HT1080 (cell line): ENCODE data around the gene AFF3. TPM values are rescaled to one million over a fixed set of nuclear protein-coding genes. Genes with fewer than 3 reads are reported as not detected.
A peak's percentile ranks its signal among the peaks of the same experiment; 100 is the strongest.

ENCODE experiments used
- DNase-seq: peaks from one replicate; pipeline ENCODE4 v3.0.0-alpha.2; 2015; ENCODE audit warnings: low read depth
- total RNA-seq: library from RNA; depleted of rRNA; stranded (reverse); fragments of >200 nt; shearing (Covaris generic); gene quantifications from 2 replicates; pipeline ENCODE4 v1.2.3, GENCODE V29; 2014; rRNA removed

Gene AFF3
- total RNA-seq, 1 experiment from 2014 or later = 9.3 TPM

DNA sequence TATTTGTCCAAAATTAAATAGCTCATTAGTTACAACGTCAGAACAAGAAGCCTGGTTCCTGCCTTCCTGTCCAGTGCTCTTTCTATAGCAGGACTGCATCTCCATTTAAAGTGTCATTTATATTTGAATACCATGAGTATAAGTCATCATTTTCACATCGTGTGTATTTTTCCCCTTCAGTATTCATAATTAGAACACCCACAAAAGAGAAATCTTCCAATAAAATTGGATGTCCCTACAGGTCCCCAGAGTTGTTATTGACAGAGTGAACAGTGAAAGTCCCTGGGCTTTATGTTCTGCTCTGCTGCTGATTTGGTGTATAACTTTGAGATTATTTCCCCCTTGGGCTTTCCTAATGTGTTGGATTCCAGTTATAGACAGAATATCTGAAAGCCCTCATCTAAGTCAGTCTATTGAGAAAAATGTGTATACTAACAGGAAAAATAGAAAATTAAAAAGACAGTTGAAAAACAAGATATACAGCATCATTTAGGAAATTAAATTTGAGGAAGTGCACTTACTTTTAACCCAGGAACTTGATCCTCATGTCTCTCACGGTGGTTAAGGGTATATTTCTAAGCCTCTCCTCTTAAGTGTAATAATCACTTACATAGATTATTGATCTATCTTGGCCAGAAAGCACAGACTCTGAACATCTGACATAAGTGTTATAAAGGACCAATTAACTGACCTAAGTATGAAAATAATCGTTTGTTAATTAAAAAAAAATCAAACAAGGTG is 637.4 kb downstream of the AFF3 start:
- no peak for DNase-seq

DNA sequence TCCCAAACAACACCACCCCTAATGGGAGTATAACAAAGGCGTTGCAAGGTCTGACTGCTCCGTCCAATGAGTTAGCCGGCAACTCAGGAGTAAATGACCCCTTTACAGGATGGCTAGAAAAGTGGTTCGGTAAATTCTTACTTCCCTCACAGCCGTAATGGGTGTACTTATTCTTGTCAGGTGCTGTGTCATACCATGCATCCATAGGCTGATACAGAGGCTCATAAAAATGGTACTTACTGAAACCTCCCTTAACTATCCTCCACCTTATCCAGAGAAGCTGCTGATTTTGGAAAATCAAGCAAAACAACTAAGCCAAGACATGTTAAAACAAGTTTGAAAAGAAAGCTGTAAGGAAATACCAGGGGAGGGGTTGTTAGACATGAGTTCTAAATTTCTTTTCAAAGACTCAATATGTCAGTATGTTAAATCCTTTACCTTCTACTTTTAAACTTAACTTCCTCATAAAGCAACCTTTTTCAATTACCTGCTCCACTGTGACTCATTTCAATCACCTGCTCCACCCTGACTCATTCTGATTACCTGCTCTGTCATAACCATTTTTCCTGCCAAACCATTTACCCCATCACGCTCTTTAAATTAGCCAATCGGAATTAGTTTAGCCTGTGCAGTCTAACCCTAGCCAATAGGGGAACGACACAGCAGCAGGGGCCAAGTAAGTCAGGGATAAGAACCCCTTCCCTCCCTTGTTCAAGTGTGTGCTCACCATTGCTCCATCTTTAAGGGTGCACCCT is 638.6 kb downstream of the AFF3 start:
- DNase-seq = peak; percentile 36

DNA sequence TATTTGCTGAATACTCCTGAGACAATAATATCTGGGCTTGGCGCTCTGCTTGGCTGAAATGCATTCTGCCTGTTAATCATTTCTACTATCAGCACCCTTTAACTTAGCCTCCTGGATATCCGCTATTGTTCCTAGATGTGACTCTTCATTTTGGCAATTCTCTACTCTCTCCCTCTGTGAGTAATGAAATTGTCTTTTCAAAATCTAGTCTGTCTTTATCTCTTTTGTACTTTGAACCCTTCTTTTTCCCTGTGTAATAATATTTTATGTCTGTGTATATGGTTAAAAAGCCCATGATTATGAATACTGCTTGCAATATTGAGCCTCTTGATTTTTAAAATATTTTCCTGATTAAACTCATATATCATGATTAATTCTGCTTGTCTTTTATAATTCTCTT is 646.4 kb downstream of the AFF3 start:
- no peak for DNase-seq

Other genes with a start within 250 kb of the AFF3 start
- gene LONRF2, start 179.9 kb upstream of the AFF3 start, total RNA-seq = 0.47 and 1.6 TPM in 2 replicates